Fibroblast of the aortic adventitia (primary cell): ENCODE results near the gene COL6A5. TPM values are rescaled to one million over a fixed set of nuclear protein-coding genes. Genes with fewer than 3 reads are reported as not detected.
A peak's percentile ranks its signal among the peaks of the same experiment; 100 is the strongest.

Source experiments
- DNase-seq: peaks from one replicate; pipeline ENCODE4 v3.0.0-alpha.2; 2010; ENCODE audit warnings: low read depth
- H3K4me3 ChIP-seq: 2 replicates; pipeline ENCODE4 v1.5.1; 2011; ENCODE audit warnings: low read depth, mild to moderate bottlenecking, control low read depth, low read length, moderate library complexity
- total RNA-seq: library from RNA; depleted of rRNA; stranded (reverse); fragments of >200 nt; gene quantifications from 2 replicates; pipeline ENCODE4 v1.2.3, GENCODE V29; 2012; ENCODE audit warnings: low replicate concordance
- TF ChIP-seq, protein P1 (sequence below): IDR thresholded peaks from 2 replicates; pipeline ENCODE4 v1.5.1; 2011; ENCODE audit warnings: mild to moderate bottlenecking, low read length, control low read depth, inconsistent platforms; ENCODE audit not compliant: insufficient read depth

COL6A5 gene
- total RNA-seq, 1 donor: under 0.01 TPM

DNA sequence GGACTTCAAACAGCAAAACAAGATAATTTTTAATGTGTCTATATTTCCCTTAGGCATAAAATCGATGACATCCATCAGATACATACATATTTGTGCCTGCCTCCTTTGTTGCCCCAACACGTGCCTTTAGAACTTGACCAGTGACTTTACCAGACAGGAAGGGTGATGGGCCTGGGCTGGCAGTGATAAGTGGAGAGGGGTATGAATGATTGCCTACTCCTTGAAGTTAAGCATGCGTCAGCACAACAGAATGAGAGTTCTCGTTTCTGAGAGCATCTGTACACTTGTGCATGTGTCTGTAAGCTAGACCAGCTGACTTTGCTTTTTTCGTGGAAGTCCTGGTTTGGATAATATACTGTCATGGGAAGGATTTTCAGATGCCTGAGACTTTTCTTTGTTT lies 116.6 kb downstream of the COL6A5 start:
- no peak for DNase-seq
- TF ChIP-seq, protein P1, sequence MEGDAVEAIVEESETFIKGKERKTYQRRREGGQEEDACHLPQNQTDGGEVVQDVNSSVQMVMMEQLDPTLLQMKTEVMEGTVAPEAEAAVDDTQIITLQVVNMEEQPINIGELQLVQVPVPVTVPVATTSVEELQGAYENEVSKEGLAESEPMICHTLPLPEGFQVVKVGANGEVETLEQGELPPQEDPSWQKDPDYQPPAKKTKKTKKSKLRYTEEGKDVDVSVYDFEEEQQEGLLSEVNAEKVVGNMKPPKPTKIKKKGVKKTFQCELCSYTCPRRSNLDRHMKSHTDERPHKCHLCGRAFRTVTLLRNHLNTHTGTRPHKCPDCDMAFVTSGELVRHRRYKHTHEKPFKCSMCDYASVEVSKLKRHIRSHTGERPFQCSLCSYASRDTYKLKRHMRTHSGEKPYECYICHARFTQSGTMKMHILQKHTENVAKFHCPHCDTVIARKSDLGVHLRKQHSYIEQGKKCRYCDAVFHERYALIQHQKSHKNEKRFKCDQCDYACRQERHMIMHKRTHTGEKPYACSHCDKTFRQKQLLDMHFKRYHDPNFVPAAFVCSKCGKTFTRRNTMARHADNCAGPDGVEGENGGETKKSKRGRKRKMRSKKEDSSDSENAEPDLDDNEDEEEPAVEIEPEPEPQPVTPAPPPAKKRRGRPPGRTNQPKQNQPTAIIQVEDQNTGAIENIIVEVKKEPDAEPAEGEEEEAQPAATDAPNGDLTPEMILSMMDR: no peak
- H3K4me3 ChIP-seq: no peak overlapping the region

DNA sequence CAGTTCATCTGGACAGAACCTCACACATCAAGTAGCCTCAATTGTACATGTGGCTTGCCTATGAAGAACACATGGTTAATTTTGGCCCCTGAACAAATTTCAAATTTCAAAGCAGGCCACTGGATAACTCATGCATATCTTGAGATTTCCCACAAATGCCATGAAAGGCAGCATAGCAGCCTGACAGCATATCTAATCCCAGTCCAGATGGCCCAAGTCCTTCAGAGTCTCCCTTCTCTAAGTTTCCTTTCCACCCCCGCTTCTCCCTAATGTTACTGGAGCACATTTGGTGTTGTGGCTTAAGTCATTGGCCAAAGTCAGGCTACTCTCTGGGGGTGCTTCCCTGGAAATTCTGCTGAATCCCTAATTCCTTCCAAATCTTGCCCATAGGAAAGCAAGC lies 117.7 kb downstream of the COL6A5 start:
- no peak for DNase-seq
- no peak overlapping the region for H3K4me3 ChIP-seq
- TF ChIP-seq, protein P1: no peak

DNA sequence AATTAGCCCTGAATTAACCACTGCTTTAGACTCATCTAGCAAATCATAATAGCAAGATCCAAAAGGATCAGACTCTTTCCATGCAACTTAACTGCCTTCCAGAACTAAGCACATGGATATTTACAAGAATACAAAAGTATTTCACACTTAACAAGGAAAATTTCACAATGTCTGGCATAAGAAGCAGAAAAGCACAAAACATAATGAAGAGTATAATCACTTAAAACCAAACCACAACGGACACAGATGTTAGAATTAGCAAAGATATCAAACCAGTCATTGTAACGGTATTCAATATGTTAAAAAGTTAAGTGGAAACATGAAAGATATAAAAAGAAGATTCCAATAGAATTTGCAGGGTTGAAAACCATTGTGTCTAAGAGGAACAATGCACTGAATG lies 120.0 kb downstream of the COL6A5 start:
- no peak for DNase-seq
- H3K4me3 ChIP-seq: no peak overlapping the region
- TF ChIP-seq, protein P1: no peak

DNA sequence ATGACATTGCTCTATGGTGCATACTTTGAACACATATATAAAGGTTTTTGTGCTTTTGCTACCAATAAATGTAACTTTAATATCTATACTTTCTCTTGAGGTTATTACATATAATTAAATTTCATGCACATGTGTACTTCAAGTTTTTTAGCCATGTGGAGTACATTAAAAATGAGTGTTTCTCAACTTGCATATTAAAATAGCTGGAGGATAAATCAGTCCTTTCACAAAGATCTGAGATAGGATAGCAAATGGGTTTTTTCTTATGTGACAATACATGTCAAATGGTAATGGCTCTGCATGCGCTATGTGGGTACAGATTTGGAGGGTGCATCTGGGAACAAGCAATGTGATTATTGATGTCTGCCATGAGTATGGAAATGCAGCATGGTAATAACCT lies 122.8 kb downstream of the COL6A5 start:
- TF ChIP-seq, protein P1: no peak
- H3K4me3 ChIP-seq: no peak overlapping the region
- DNase-seq: no peak

DNA sequence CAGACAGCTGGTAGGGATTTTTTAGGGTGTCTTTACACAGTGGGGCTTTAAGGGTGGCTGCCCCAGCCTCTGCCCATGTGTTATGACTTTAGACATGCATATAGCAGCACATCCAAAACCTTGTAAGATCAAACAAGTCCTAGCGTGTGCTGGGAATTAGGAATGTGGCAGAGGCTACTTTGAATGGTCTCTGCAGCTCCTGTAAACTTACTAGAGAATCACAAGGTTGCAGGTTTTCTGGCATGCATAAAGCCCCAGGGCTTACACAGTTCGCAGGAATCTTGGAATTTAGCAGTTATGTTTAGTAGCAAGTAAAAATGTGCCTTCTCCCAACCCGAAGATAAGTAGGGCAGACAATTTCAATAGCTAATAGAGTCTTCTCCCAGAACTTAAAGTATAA lies 124.7 kb downstream of the COL6A5 start:
- TF ChIP-seq, protein P1: no peak
- no peak overlapping the region for H3K4me3 ChIP-seq
- DNase-seq: no peak

DNA sequence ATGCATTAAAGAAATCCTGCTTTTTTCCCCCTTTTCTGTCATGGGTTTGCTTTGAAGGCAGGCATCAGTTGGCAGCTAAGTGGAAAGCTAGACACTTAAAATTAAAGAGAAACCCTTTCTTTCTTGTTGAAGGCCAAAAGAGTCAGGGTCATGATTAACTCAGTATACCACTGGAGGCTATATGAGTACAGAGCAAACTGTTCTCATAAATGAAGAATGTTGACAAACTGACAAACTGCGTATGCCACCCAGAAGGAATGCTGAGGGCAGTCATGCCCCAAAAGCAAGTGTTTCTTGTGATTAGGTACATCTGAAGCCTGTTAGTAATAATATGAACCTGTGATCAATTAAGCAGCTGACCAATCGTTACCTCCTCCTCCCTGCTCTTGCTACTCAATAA lies 127.9 kb downstream of the COL6A5 start:
- no peak for DNase-seq
- TF ChIP-seq, protein P1: no peak
- H3K4me3 ChIP-seq: no peak overlapping the region

DNA sequence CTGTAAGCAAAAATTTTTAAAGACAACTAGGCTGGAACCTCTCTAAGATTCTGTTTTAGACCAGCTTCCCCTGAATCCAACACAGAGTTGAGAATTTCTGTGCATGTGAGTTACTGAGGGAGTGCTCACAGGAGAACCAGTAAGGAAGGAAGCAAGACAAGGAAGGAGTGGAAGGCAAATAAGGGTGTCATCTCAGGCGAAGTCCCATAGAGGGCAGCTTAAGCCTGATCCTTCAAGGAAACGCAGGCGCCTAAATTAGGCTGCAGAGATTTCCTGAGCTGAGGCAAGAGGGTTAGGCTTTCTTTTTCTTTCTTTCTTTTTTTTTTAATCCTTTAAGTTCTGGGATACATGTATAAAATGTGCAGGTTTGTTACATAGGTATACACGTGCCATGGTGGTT lies 135.3 kb downstream of the COL6A5 start:
- H3K4me3 ChIP-seq: no peak overlapping the region
- peak; percentile 91 for DNase-seq
- TF ChIP-seq, protein P1: peak; percentile 87
